Uterus (tissue), 4 donors: ENCODE results near the gene QSOX2. TPM values are rescaled to one million over a fixed set of nuclear protein-coding genes. Genes with fewer than 3 reads are reported as not detected.

Experiments used
- DNase-seq, 2 donors: peaks; one replicate each; pipeline ENCODE4 v3.0.0-alpha.2; 2019 to 2020
- H3K27ac ChIP-seq, 2 donors: fragments of 200-600 bp; sonication (generic); 1 replicate in 1 of 2; 2 replicates in 1 of 2; pipeline ENCODE4 v1.5.1; 2016 to 2018
- H3K27me3 ChIP-seq, 2 donors: fragments of 200-600 bp; sonication (generic); one replicate each; pipeline ENCODE4 v1.5.1; 2018 to 2019; ENCODE audit warnings: control low read depth in 1 of 2
- H3K36me3 ChIP-seq, 2 donors: fragments of 200-600 bp; sonication (generic); one replicate each; pipeline ENCODE4 v1.5.1; 2019; ENCODE audit warnings: control low read depth in 1 of 2
- H3K4me1 ChIP-seq, 2 donors: fragments of 200-600 bp; sonication (generic); one replicate each; pipeline ENCODE4 v1.5.1; 2018 to 2019; ENCODE audit warnings: control low read depth in 1 of 2
- H3K4me3 ChIP-seq, 2 donors: fragments of 200-600 bp; sonication (generic); 1 replicate in 1 of 2; 2 replicates in 1 of 2; pipeline ENCODE4 v1.5.1; 2018 to 2019; ENCODE audit warnings: mild to moderate bottlenecking in 1 of 2
- H3K9me3 ChIP-seq, 2 donors: fragments of 200-600 bp; sonication (generic); one replicate each; pipeline ENCODE4 v1.5.1; 2019; ENCODE audit warnings: control low read depth in 1 of 2
- CTCF ChIP-seq, 4 experiments: fragments of 200-600 bp in 2 of 4; fragments of 450-650 bp in 2 of 4; sonication (generic) in 2 of 4; IDR thresholded peaks; one replicate each; pipeline ENCODE4 v1.5.1; 2016 to 2019; ENCODE audit warnings: antibody characterized with exemption in 4 of 4, mild to moderate bottlenecking in 2 of 4, moderate library complexity in 1 of 4
- POLR2A ChIP-seq, 2 donors: fragments of 450-650 bp; IDR thresholded peaks; one replicate each; pipeline ENCODE4 v1.6.1; 2016; ENCODE audit warnings: antibody characterized with exemption in 2 of 2, mild to moderate bottlenecking in 1 of 2, moderate library complexity in 1 of 2
- intact Hi-C: fragments of 100-400 bp; cut with DNase I; formaldehyde crosslinking; loops from one replicate; pipeline ENCODE4 v1.15.1; 2023; ENCODE audit warnings: low total_unique reads
- total RNA-seq, 4 donors: library from RNA; depleted of rRNA in 3 of 4; stranded (reverse); fragments of >200 nt in 3 of 4; gene quantifications; one replicate each; pipeline versions ENCODE4 v1.1.0 to v1.2.4, GENCODE V29; 2014 to 2023
- donor health status: DM: yes; HTN: yes; CAD: no.

QSOX2 gene
- total RNA-seq, 4 donors from 2014 or later: 5.6 to 13.1 (median 9.2) TPM

DNA sequence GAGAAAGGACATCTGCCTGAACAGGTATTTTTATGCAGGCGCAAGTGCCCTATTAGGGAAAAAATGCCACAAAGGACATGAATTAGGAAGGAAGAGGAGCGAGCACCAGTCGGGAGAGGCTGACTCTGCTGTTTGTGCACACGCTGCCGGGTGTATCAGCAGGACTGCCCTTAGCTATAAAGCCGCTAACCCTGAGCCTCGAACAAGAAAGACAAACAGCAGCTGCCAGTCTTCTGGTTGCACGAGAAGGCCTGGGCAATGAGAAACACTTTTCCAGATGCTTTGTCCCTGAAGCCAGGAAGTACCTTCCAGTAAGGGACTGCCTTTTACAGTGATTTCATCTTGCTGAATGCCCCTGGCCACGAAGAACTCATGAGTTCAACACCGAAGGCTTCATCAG lies 12.6 kb downstream of the QSOX2 start:
- TF ChIP-seq POLR2A (IDR thresholded peaks at IDR 0.05) (no peak), CTCF (IDR thresholded peaks at IDR 0.05) (no peak)
- Histone ChIP-seq H3K27ac (no peak overlapping the region), H3K36me3 (no peaks in the 10 kb centered on the region), H3K4me3 (no peak overlapping the region), H3K27me3 (no peaks in the 10 kb centered on the region), H3K9me3 (no peaks in the 10 kb centered on the region), H3K4me1 (no peaks in the 10 kb centered on the region)
- intact Hi-C loops: no loop called here
- no peak for DNase-seq

GRCh38 chr9:136231478-136232297 lies 13.9 kb downstream of the QSOX2 start:
- no peak for DNase-seq
- Histone ChIP-seq H3K36me3 (no peaks in the 10 kb centered on the region), H3K27me3 (no peaks in the 10 kb centered on the region), H3K4me1 (no peaks in the 10 kb centered on the region), H3K9me3 (no peaks in the 10 kb centered on the region), H3K27ac (no peak overlapping the region), H3K4me3 (no peak overlapping the region)
- no peak for TF ChIP-seq CTCF (IDR thresholded peaks at IDR 0.05)
- no peak for TF ChIP-seq POLR2A (IDR thresholded peaks at IDR 0.05)
- intact Hi-C loops: no loop called here

- H3K9me3 ChIP-seq: no peaks in the 10 kb centered on the region
- no peak for DNase-seq
- TF ChIP-seq CTCF (IDR thresholded peaks at IDR 0.05) (no peak), POLR2A (IDR thresholded peaks at IDR 0.05) (no peak)
- no peak overlapping the region for H3K27ac ChIP-seq
- no peaks in the 10 kb centered on the region for H3K4me1 ChIP-seq
- no peaks in the 10 kb centered on the region for H3K27me3 ChIP-seq
- intact Hi-C loops: no loop called here
- no peaks in the 10 kb centered on the region for H3K36me3 ChIP-seq
- H3K4me3 ChIP-seq: no peak overlapping the region
These were observed 14.8 kb downstream of the QSOX2 start for GRCh38 chr9:136230773-136231172.

DNA sequence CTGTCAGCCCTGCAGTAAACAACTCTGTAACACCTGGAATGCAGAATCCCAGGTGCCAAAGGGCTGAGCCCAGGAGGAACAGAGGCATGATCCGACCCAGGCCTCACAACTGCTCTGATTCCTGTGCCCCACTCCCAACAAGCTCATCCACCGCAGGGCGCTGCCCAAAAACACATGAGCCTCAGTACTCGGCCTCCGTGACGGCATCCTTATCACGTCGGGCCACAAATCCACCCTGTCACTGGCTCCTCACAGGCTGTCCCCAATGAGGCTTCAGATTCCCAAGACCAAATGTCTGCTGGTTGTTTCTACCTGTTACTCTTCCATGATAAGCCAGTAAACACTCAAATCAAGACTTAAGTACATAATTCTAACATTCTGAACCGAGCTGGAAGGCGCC lies 15.2 kb downstream of the QSOX2 start:
- no peaks in the 10 kb centered on the region for H3K27me3 ChIP-seq
- no peaks in the 10 kb centered on the region for H3K9me3 ChIP-seq
- H3K36me3 ChIP-seq: no peaks in the 10 kb centered on the region
- DNase-seq: no peak
- no peaks in the 10 kb centered on the region for H3K4me1 ChIP-seq
- no peak overlapping the region for H3K4me3 ChIP-seq
- H3K27ac ChIP-seq: no peak overlapping the region
- intact Hi-C loops: no loop called here
- TF ChIP-seq POLR2A (IDR thresholded peaks at IDR 0.05) (no peak), CTCF (IDR thresholded peaks at IDR 0.05) (no peak)

- H3K36me3 ChIP-seq: no peaks in the 10 kb centered on the region
- H3K27me3 ChIP-seq: no peaks in the 10 kb centered on the region
- H3K27ac ChIP-seq: no peak overlapping the region
- H3K9me3 ChIP-seq: no peaks in the 10 kb centered on the region
- no peak overlapping the region for H3K4me3 ChIP-seq
- intact Hi-C loops: no loop called here
- TF ChIP-seq POLR2A (IDR thresholded peaks at IDR 0.05): no peak
- TF ChIP-seq CTCF (IDR thresholded peaks at IDR 0.05): no peak
- no peak for DNase-seq
- no peaks in the 10 kb centered on the region for H3K4me1 ChIP-seq
These were observed 16.2 kb downstream of the QSOX2 start for GRCh38 chr9:136229096-136230065.
